Hematopoietic multipotent progenitor cell treated with erythropoietin and hydrocortisone succinate and interleukin-3 and kit ligand, for 4 days (in vitro differentiated cells): ENCODE measurements around the gene PDE4D.

Source experiments
- DNase-seq: peaks from one replicate; pipeline ENCODE4 v3.0.0-alpha.2; 2015

PDE4D gene

DNA sequence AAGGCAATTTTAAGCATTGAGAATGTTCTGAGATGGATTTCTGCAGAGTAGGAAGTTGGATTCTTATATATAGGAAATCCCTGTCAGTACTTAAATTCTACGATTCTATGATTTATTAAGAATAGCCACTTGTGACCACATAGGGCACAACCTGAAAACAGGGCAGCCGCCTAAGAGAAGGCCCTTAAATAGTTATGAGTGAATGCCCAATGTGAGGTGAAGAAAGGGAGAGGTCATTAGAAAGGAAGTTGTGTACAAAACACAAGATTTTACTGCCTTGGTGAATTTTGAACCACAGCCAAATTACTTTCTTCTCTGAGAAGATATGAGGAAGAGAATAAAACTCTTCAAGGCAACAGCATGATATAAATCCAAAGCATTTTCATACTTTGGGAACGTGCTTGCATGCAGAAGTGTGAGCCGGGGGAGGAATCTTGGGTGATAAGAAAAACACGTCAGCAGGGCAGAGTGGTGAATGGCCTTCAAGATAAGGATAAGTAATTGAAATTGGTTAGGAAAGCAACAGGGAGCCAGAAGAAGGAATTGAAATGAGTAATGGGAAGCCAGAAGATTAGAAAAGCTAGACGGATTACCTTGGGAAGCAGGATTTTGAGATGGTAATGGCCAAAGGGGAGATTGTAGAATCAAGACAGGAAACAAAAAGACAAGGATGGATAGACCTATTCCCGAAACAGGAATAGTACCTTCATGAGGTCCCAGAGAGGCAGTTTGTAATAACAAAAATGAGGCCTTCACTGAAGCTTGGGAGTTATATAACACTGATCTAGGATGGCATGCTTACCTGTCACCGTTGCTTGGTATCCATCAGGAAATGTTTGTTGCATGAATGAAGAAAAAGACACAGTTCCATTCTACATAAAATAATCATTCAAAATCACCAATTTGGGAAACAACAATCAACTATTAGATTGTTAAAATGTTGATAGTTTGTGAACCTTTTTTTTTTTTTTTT is 244.3 kb downstream of the PDE4D start:
- peak; percentile 83 for DNase-seq

- no peak for DNase-seq
Observed at GRCh38 chr5:59648038-59648831, 245.3 kb downstream of the PDE4D start.

DNA sequence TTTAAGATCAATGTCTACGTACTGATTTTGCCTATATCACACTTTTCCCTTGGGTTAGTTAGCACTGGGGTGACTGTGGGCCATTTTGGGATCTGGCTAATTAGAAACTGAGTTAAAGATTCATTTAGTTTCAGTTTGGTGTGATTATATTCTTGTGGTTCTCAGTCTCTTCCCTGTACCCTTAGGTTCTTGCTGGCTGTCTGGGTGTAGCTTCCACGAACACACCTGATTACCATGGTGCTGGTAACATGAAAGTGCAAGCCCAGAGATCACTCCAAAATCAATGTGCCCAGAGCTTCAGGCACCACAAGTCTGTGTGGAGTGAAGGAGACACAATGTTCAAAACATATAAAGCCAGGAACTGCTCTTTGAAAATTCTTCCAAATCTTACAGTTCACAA is 248.1 kb downstream of the PDE4D start:
- no peak for DNase-seq

DNA sequence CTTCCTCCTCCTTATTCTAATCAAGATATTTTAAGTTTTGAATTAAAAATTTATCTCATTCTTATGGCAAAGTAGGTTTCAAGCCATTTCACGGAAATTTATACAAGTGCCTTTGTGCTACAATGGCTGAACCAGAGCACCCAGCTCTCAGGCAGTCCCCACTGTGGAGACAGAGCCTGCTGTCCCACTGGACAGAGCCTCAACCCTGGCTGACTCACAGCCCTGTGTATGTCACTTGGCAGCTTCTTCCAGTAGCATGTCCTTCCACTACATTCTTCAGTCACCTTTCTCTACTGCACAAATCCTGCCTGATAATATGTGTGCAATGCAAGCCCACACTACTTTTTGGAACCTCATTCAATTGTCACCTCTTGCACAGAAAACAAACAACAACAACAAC is 253.1 kb downstream of the PDE4D start:
- no peak for DNase-seq

DNA sequence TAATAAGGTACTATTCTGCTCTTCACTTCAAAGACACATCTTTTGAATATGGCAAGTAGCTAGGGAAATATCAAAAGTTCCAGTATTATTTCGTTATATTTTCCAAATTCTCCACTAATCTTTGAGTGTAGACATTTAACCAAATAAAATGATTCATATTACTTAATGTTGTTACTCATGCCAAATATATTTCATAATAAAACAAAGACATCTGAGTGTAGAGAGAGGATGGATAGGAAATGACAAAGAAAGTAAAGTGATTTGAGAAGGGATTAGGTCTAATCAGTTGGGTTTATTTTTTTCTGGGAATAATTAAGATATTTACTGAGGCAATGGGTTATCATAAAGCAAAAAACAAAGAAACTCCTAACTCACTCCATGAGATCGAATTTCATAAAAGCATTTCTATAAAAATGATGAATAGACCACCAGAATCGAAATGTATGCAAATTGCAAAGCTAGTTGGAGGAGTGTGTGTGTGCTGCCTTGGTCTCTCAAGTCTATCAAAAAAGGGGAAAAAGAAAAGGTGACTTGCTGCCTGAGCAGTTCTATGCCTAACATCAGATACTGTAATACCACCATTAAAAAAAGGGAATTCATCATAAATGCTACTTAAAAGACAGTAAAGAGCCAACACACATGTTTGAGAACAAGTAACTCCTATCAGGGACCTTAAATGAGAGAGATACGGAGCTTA is 255.5 kb downstream of the PDE4D start:
- no peak for DNase-seq

GRCh38 chr5:59629561-59629960 is 264.0 kb downstream of the PDE4D start:
- no peak for DNase-seq

DNA sequence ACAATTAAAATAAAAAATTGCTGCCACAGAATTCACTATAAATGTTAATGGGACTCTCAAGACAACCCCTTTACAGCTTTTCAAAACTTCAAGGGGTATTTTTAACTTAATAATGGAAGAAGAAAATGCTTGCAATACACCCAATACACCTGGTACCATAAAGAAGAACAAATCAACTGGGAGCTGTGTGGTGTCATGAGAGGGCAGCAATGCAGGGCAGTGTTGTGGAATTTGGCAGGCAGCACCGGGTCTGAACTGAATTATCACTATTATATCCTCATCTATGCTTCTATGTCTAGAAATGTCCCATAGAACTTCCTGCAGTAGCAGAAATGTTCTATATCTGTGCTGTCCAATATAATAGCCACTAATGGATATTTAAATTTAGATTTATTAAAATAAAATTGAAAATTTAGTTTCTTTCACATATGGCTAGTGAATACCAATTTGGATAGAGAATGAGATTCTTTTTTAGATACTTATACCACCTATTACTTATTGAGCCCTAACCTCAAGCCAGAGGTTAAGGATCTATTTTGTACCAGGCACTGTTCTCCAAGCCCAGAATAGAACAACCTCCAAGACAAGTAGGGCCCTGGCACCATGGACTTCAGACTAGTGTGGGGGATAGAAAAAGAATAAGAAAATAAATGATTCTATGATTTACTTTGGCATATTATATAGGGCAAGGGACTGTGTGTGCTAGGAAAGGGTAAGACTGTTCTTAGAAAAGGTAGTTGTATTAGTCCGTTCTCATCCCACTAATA is 265.3 kb downstream of the PDE4D start:
- no peak for DNase-seq

GRCh38 chr5:59624898-59625297 is 268.6 kb downstream of the PDE4D start:
- no peak for DNase-seq

- DNase-seq: no peak
Observed at GRCh38 chr5:59622848-59623247, 270.7 kb downstream of the PDE4D start.

DNA sequence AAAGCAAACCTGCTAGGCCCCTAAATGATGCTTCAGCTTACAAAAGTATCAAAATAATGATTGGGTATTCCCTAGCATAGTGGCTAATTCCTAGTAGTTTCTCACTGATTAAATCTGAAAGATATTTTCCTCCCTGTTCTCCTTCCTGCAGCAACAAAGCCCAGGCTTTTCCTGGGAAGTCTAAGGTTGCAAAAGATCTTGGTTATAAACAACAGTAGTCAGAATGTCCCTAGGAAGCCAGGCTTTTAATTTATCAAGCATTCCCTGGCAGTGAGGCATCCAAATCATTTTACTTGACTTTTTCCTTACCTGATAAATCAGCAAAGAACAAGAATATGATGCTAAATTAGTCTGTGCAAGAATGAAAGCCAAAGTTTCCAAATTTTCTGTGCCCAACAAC is 272.0 kb downstream of the PDE4D start:
- DNase-seq: no peak

GRCh38 chr5:59620535-59621212 is 272.9 kb downstream of the PDE4D start:
- no peak for DNase-seq

DNA sequence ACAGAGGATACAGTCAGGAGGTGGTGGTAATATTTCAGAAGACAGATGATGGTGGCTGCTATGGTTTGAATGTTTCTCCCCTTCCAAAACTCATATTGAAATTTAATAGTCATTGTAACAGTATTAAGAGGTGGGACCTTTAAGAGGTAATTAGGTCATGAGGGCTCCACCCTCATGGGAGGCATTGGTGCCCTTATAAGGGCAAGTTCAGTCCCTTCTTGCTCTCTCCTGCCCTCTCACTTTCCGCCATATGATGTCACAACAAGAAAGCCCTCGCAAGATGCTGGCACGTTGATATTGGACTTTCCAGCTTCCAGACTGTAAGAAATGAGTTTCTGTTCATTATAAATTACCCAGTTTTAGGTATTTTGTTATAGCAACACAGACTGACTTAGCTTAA is 274.9 kb downstream of the PDE4D start:
- no peak for DNase-seq

- no peak for DNase-seq
Observed at GRCh38 chr5:59617186-59617771, 276.2 kb downstream of the PDE4D start.

DNA sequence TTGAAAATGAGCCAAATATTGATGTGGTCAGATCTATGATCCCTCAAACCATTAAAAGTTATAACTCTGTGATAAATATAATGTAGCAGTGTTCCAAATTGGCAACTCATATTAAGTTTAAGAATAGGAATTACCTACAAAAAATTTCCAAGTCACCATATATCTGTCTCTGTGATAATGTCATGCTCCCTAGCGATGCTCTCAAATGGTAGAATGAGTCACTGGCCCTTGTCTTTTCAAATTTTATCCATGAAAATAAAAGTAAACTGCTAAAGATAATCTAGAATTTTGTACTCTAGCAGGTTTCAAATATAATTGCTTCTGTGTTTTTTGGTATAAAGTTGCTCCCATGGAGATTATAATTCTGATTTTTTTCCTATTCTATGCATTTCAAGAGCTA is 277.1 kb downstream of the PDE4D start:
- no peak for DNase-seq

GRCh38 chr5:59615272-59615671 is 278.3 kb downstream of the PDE4D start:
- no peak for DNase-seq

- no peak for DNase-seq
Observed at GRCh38 chr5:59609501-59610265, 283.8 kb downstream of the PDE4D start.

- DNase-seq: peak; percentile 70
Observed at GRCh38 chr5:59608745-59609144, 284.8 kb downstream of the PDE4D start.

- DNase-seq: no peak
Observed at GRCh38 chr5:59607138-59607765, 286.3 kb downstream of the PDE4D start.

DNA sequence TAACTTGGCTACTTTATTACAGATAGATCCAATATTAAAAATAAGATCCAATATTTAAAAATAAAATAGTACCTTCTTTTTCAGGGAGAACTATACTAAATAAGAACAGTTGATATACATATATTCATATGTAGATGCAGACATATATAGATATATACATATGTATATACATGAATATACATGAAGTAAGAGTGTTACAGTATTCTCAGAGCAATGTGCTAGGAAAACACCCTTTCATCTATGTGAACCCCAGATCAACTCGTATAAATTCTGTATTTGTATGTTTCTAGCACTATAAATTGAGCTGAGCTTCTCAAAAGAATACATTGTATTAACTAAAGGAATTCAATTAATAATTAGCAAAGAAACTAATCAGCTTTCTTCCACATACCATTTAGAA is 287.6 kb downstream of the PDE4D start:
- no peak for DNase-seq

GRCh38 chr5:59604111-59604510 is 289.4 kb downstream of the PDE4D start:
- DNase-seq: no peak
